GM06990 (cell line): Measurements from ENCODE around the gene TTYH2.
"Not testable (repeated sequence)": the region's sequence is repeated elsewhere in the genome, so short reads cannot be mapped to it uniquely, and the experiment has no call there.

Source experiments
- DNase-seq: peaks from one replicate; pipeline ENCODE4 v3.0.0-alpha.2; 2011; ENCODE audit not compliant: insufficient read length; ENCODE audit errors: extremely low read depth
- H3K27me3 ChIP-seq: replicated peaks from 2 replicates; pipeline ENCODE4 v1.6.0; 2011; ENCODE audit warnings: low read length; ENCODE audit not compliant: control insufficient read depth, insufficient read depth
- H3K36me3 ChIP-seq: 2 replicates; pipeline ENCODE4 v1.5.1; 2011; ENCODE audit warnings: low read length; ENCODE audit not compliant: control insufficient read depth, insufficient read depth
- H3K4me3 ChIP-seq: replicated peaks from 2 replicates; pipeline ENCODE4 v1.5.1; 2011; ENCODE audit warnings: low read depth, mild to moderate bottlenecking, control low read depth, low read length
- CTCF ChIP-seq: IDR thresholded peaks from 2 replicates; pipeline ENCODE4 v1.5.1; 2011; ENCODE audit warnings: low read length, control low read depth, mild to moderate bottlenecking, inconsistent platforms; ENCODE audit not compliant: insufficient read depth, poor library complexity, severe bottlenecking

The TTYH2 gene

GRCh38 chr17:74182041-74182723, 31.2 kb upstream of the TTYH2 start:
- no peak for DNase-seq
- H3K36me3 ChIP-seq: no peaks in the 10 kb centered on the region
- peaks cover 2% of the 10 kb centered on the region; the same call in 1 of the 2 replicates for H3K27me3 ChIP-seq
- TF ChIP-seq CTCF: no peak
- no peak overlapping the region for H3K4me3 ChIP-seq

- Histone ChIP-seq H3K36me3 (no peaks in the 10 kb centered on the region), H3K27me3 (no peaks in the 10 kb centered on the region; the same call in 1 of the 2 replicates), H3K4me3 (no peak overlapping the region)
- TF ChIP-seq CTCF: no peak
- no peak for DNase-seq
Measured at GRCh38 chr17:74183411-74183810, 30.0 kb upstream of the TTYH2 start.

GRCh38 chr17:74185571-74186185, 27.7 kb upstream of the TTYH2 start:
- H3K4me3 ChIP-seq: no peak overlapping the region
- no peaks in the 10 kb centered on the region; the same call in 1 of the 2 replicates for H3K27me3 ChIP-seq
- no peak for TF ChIP-seq CTCF
- no peak for DNase-seq
- no peaks in the 10 kb centered on the region for H3K36me3 ChIP-seq

GRCh38 chr17:74186498-74186897, 26.9 kb upstream of the TTYH2 start:
- DNase-seq: no peak
- TF ChIP-seq CTCF: no peak
- Histone ChIP-seq H3K36me3 (no peaks in the 10 kb centered on the region), H3K27me3 (no peaks in the 10 kb centered on the region; the same call in 1 of the 2 replicates), H3K4me3 (no peak overlapping the region)

- Histone ChIP-seq H3K27me3 (no peaks in the 10 kb centered on the region; the same call in 1 of the 2 replicates), H3K36me3 (no peaks in the 10 kb centered on the region), H3K4me3 (no peak overlapping the region)
- no peak for DNase-seq
- TF ChIP-seq CTCF: no peak
Measured at GRCh38 chr17:74187761-74188160, 25.6 kb upstream of the TTYH2 start.

GRCh38 chr17:74188687-74189086, 24.7 kb upstream of the TTYH2 start:
- DNase-seq, H3K27me3 ChIP-seq, H3K4me3 ChIP-seq, H3K36me3 ChIP-seq: not testable (repeated sequence)
